WERI-Rb-1 (cell line): ENCODE results near the gene TIGAR.

Experiments used
- DNase-seq: peaks from one replicate; pipeline ENCODE4 v3.0.0-alpha.2; 2020
- H3K27ac ChIP-seq: fragments of 250-450 bp; sonication (Bioruptor Pico); 2 replicates; pipeline ENCODE4 v1.5.1; 2020; ENCODE audit warnings: mild to moderate bottlenecking, moderate library complexity
- H3K27me3 ChIP-seq: fragments of 250-450 bp; sonication (Bioruptor Pico); 2 replicates; pipeline ENCODE4 v1.5.1; 2021; ENCODE audit warnings: mild to moderate bottlenecking, low read depth, moderate library complexity; ENCODE audit not compliant: insufficient read depth, severe bottlenecking
- H3K36me3 ChIP-seq: fragments of 250-450 bp; sonication (Bioruptor Pico); 2 replicates; pipeline ENCODE4 v1.5.1; 2020; ENCODE audit warnings: mild to moderate bottlenecking, moderate library complexity
- H3K4me3 ChIP-seq: 2 replicates; pipeline ENCODE4 v1.5.1; 2011; ENCODE audit warnings: low read depth, mild to moderate bottlenecking, control low read depth, low read length
- H3K9me3 ChIP-seq: fragments of 250-450 bp; sonication (Bioruptor Pico); 2 replicates; pipeline ENCODE4 v1.5.1; 2021; ENCODE audit warnings: mild to moderate bottlenecking, moderate library complexity; ENCODE audit not compliant: severe bottlenecking
- CTCF ChIP-seq: IDR thresholded peaks from 2 replicates; pipeline ENCODE4 v1.5.1; 2011; ENCODE audit warnings: low read depth, mild to moderate bottlenecking, control low read depth, inconsistent platforms, low read length

The TIGAR gene

GRCh38 chr12:4346931-4347330 lies 25.9 kb downstream of the TIGAR start:
- Histone ChIP-seq H3K36me3 (peaks cover 54% of the 10 kb centered on the region), H3K27ac (no peak overlapping the region), H3K4me3 (no peak overlapping the region), H3K9me3 (peaks cover 12% of the 10 kb centered on the region), H3K27me3 (no peaks in the 10 kb centered on the region)
- DNase-seq = no peak
- TF ChIP-seq CTCF = no peak

GRCh38 chr12:4353785-4354208 lies 32.8 kb downstream of the TIGAR start:
- H3K27ac ChIP-seq = no peak overlapping the region
- DNase-seq = peak; percentile 39
- no peaks in the 10 kb centered on the region for H3K27me3 ChIP-seq
- peaks cover 49% of the 10 kb centered on the region for H3K36me3 ChIP-seq
- no peak overlapping the region for H3K4me3 ChIP-seq
- H3K9me3 ChIP-seq = no peaks in the 10 kb centered on the region
- peak; percentile 43; the same call in 1 of the 2 replicates for TF ChIP-seq CTCF

- no peaks in the 10 kb centered on the region for H3K9me3 ChIP-seq
- TF ChIP-seq CTCF = no peak
- DNase-seq = no peak
- no peak overlapping the region for H3K27ac ChIP-seq
- no peaks in the 10 kb centered on the region for H3K27me3 ChIP-seq
- no peak overlapping the region for H3K4me3 ChIP-seq
- H3K36me3 ChIP-seq = peaks cover 35% of the 10 kb centered on the region
Measured at GRCh38 chr12:4355156-4356040, 34.4 kb downstream of the TIGAR start.

GRCh38 chr12:4356041-4356327 lies 35.0 kb downstream of the TIGAR start:
- Histone ChIP-seq H3K27ac (no peak overlapping the region), H3K4me3 (no peak overlapping the region), H3K9me3 (no peaks in the 10 kb centered on the region), H3K27me3 (no peaks in the 10 kb centered on the region), H3K36me3 (peaks cover 32% of the 10 kb centered on the region)
- DNase-seq = peak; percentile 84
- peak; percentile 91 for TF ChIP-seq CTCF

GRCh38 chr12:4366090-4366489 lies 45.1 kb downstream of the TIGAR start:
- no peaks in the 10 kb centered on the region for H3K36me3 ChIP-seq
- no peaks in the 10 kb centered on the region for H3K9me3 ChIP-seq
- H3K4me3 ChIP-seq = no peak overlapping the region
- H3K27ac ChIP-seq = no peak overlapping the region
- DNase-seq = no peak
- TF ChIP-seq CTCF = no peak
- no peaks in the 10 kb centered on the region for H3K27me3 ChIP-seq

GRCh38 chr12:4369548-4369947 lies 48.5 kb downstream of the TIGAR start:
- no peaks in the 10 kb centered on the region for H3K36me3 ChIP-seq
- no peak for TF ChIP-seq CTCF
- H3K9me3 ChIP-seq = no peaks in the 10 kb centered on the region
- H3K27ac ChIP-seq = no peak overlapping the region
- no peak overlapping the region for H3K4me3 ChIP-seq
- no peak for DNase-seq
- H3K27me3 ChIP-seq = no peaks in the 10 kb centered on the region
